ENCODE results near the gene CBFA2T3.
"Not testable (repeated sequence)": the region's sequence is repeated elsewhere in the genome, so short reads cannot be mapped to it uniquely, and the experiment has no call there.

The CBFA2T3 gene

GRCh38 chr16:88977018-88977811, at the start of gene CBFA2T3:
Gene CBFA2T3 (minus strand): TSS chr16:88977207. CDS start chr16:88976807, 400 bp downstream.
- DNase-seq (ENCODE audit: insufficient read length, low spot score) (no peak), FAIRE-seq (no peak)

- FAIRE-seq (no peak), DNase-seq (ENCODE audit: insufficient read length, low spot score) (no peak)
These were observed 49.2 kb upstream of the CBFA2T3 start for GRCh38 chr16:89026121-89026612.

- no peak for DNase-seq (ENCODE audit: insufficient read length, low spot score)
- no peak for FAIRE-seq
These were observed 48.6 kb upstream of the CBFA2T3 start for GRCh38 chr16:89025636-89026035.

- DNase-seq (ENCODE audit: insufficient read length, low spot score) (no peak), FAIRE-seq (no peak)
These were observed 47.6 kb upstream of the CBFA2T3 start for GRCh38 chr16:89024546-89025060.

- FAIRE-seq (no peak), DNase-seq (ENCODE audit: insufficient read length, low spot score) (no peak)
These were observed 46.9 kb upstream of the CBFA2T3 start for GRCh38 chr16:89023621-89024511.

- no peak for DNase-seq (ENCODE audit: insufficient read length, low spot score)
- peak; percentile 60 for FAIRE-seq
These were observed 46.1 kb upstream of the CBFA2T3 start for GRCh38 chr16:89023151-89023551.

- FAIRE-seq = no peak
- DNase-seq (ENCODE audit: insufficient read length, low spot score) = no peak
These were observed 45.2 kb upstream of the CBFA2T3 start for GRCh38 chr16:89022051-89022836.

- no peak for FAIRE-seq
These were observed 44.1 kb upstream of the CBFA2T3 start for GRCh38 chr16:89020925-89021595.

GRCh38 chr16:89020068-89020924, 43.3 kb upstream of the CBFA2T3 start:
- no peak for DNase-seq (ENCODE audit: insufficient read length, low spot score)
- FAIRE-seq = no peak

More at GRCh38 chr16:89020925-89021595, 44.1 kb upstream of the CBFA2T3 start:
- no peak for DNase-seq (ENCODE audit: insufficient read length, low spot score)

- FAIRE-seq = no peak
These were observed 42.5 kb upstream of the CBFA2T3 start for GRCh38 chr16:89019511-89019910.

GRCh38 chr16:89018282-89019158, 41.5 kb upstream of the CBFA2T3 start:
- FAIRE-seq (no peak), DNase-seq (ENCODE audit: insufficient read length, low spot score) (no peak)

More at GRCh38 chr16:89019511-89019910, 42.5 kb upstream of the CBFA2T3 start:
- DNase-seq (ENCODE audit: insufficient read length, low spot score) = no peak

GRCh38 chr16:89017543-89018281, 40.7 kb upstream of the CBFA2T3 start:
- no peak for DNase-seq (ENCODE audit: insufficient read length, low spot score)
- no peak for FAIRE-seq

- DNase-seq (ENCODE audit: insufficient read length, low spot score) = not testable (repeated sequence)
- FAIRE-seq = peak; percentile 16
These were observed 39.6 kb upstream of the CBFA2T3 start for GRCh38 chr16:89016561-89016960.

- no peak for FAIRE-seq
- DNase-seq (ENCODE audit: insufficient read length, low spot score) = no peak
These were observed 38.4 kb upstream of the CBFA2T3 start for GRCh38 chr16:89015271-89015859.

GRCh38 chr16:89014403-89015230, 37.6 kb upstream of the CBFA2T3 start:
- DNase-seq (ENCODE audit: insufficient read length, low spot score) = no peak
- FAIRE-seq = no peak

Data from HTR-8/SVneo (cell line).